Mucosa of descending colon (tissue), 3 donors: ENCODE measurements around the gene RAB1A. TPM values are rescaled to one million over a fixed set of nuclear protein-coding genes. Genes with fewer than 3 reads are reported as not detected.
A peak's percentile ranks its signal among the peaks of the same experiment; 100 is the strongest.
"Not testable (repeated sequence)": the region's sequence is repeated elsewhere in the genome, so short reads cannot be mapped to it uniquely, and the experiment has no call there.

Experiments used
- ATAC-seq: fragments of 200-7000 bp; cut with Tn5 transposase; one replicate; pipeline ENCODE4 v1.9.1; 2020; ENCODE audit warnings: mild to moderate bottlenecking, moderate library complexity
- DNase-seq, 3 donors: peaks; one replicate each; pipeline ENCODE4 v3.0.0-alpha.2; 2020
- H3K36me3 ChIP-seq: fragments of 200-600 bp; one replicate; pipeline ENCODE4 v1.8.0; 2021; ENCODE audit warnings: low read depth, mild to moderate bottlenecking
- H3K4me1 ChIP-seq: fragments of 200-600 bp; one replicate; pipeline ENCODE4 v1.8.0; 2021; ENCODE audit warnings: low read depth, mild to moderate bottlenecking
- H3K4me3 ChIP-seq: fragments of 200-600 bp; one replicate; pipeline ENCODE4 v1.8.0; 2021; ENCODE audit warnings: mild to moderate bottlenecking
- H3K9me3 ChIP-seq: fragments of 200-600 bp; one replicate; pipeline ENCODE4 v1.8.0; 2021; ENCODE audit warnings: mild to moderate bottlenecking
- intact Hi-C, 2 donors: fragments of 100-400 bp; cut with DNase I in 1 of 2; cut with micrococcal nuclease in 1 of 2; formaldehyde crosslinking; loops; one replicate each; pipeline versions ENCODE4 v1.11.0 to v1.11.1; 2022; cut with DNase I, micrococcal nuclease
- total RNA-seq, 3 donors: library from RNA; stranded (reverse); fragmentation: NEBNext Ultra II Directional in 2 of 3; extraction: Animal tissue kit (Norgen Biotek cat#: 25700) in 2 of 3; gene quantifications; one replicate each; pipeline versions ENCODE4 v1.2.1 to v1.2.4, GENCODE V29; 2021 to 2023
- TF ChIP-seq, protein P1 (sequence below): fragments of 200-600 bp; IDR thresholded peaks from one replicate; pipeline ENCODE4 v1.8.0; 2022; ENCODE audit warnings: antibody characterized with exemption, mild to moderate bottlenecking
- donor health status: DM: no; HTN: no; CAD: no; lungs with moderate emphysema.
- donor health status: DM: no; HTN: no; CAD: no.
- donor health status: DM: no; HTN: yes; CAD: no.

The RAB1A gene
- total RNA-seq, 3 donors from 2014 or later, result 144 to 165 (median 151) TPM

DNA sequence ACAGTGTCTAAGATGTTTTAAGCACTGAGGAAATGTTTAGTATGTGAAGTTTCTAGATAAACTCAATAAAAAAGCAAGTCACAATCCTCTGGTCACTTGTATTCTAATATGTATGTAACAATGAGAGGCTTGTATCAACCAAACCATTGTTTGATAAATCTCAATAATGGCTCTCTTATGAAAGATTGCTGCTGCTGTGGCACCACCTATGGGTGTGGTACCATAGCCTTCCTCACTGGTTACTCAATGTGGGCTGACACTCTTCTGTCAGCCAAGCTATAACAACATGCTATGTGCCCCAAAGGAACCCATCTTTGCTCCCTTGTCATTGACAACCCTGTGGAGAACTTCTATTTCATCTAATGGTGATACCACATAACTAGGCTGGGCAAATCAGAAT is 12.6 kb upstream of the RAB1A start:
- ATAC-seq, result peak; percentile 81

DNA sequence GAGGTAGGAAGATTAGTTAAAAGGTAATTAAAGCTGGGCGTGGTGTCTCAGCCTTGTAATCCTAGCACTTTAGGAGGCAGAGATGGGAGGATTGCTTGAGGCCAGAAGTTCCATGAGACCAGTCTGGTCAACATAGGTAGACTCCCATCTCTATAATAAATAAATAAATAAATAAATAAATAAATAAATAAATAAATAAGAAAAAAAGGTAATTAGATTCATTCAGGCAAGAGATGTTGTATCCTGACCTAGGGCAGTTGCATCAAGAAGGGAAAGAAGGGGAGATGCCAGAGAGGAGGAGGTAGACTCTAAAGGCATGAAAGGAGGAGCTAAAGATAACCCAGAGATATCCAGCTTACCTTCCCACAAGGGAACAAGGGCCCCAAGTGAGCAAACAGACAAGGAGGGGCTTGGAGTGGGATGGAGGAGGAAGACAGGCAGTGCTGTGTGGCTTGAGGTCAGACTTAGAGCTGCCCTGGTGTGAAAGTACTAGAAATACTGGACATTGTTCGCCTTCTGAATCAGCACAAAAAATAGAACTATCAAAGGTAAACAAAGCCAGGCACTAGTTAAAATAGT is 7.4 kb upstream of the RAB1A start:
- TF ChIP-seq, protein P1, sequence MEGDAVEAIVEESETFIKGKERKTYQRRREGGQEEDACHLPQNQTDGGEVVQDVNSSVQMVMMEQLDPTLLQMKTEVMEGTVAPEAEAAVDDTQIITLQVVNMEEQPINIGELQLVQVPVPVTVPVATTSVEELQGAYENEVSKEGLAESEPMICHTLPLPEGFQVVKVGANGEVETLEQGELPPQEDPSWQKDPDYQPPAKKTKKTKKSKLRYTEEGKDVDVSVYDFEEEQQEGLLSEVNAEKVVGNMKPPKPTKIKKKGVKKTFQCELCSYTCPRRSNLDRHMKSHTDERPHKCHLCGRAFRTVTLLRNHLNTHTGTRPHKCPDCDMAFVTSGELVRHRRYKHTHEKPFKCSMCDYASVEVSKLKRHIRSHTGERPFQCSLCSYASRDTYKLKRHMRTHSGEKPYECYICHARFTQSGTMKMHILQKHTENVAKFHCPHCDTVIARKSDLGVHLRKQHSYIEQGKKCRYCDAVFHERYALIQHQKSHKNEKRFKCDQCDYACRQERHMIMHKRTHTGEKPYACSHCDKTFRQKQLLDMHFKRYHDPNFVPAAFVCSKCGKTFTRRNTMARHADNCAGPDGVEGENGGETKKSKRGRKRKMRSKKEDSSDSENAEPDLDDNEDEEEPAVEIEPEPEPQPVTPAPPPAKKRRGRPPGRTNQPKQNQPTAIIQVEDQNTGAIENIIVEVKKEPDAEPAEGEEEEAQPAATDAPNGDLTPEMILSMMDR, result no peak
- H3K36me3 ChIP-seq, result no peaks in the 10 kb centered on the region
- H3K9me3 ChIP-seq, result no peaks in the 10 kb centered on the region
- intact Hi-C loops, result no loop called here
- H3K4me3 ChIP-seq, result no peak overlapping the region
- ATAC-seq, result no peak
- DNase-seq, result no peak
- H3K4me1 ChIP-seq, result peaks cover 5% of the 10 kb centered on the region

More for the DNA sequence above, 12.6 kb upstream of the RAB1A start:
- TF ChIP-seq, protein P1, result no peak
- H3K9me3 ChIP-seq, result no peaks in the 10 kb centered on the region
- H3K4me1 ChIP-seq, result peaks cover 5% of the 10 kb centered on the region
- peak in 1 of 3 donors; percentile 41 for DNase-seq
- H3K4me3 ChIP-seq, result no peak overlapping the region
- no peaks in the 10 kb centered on the region for H3K36me3 ChIP-seq
- intact Hi-C loops, result no loop called here

DNA sequence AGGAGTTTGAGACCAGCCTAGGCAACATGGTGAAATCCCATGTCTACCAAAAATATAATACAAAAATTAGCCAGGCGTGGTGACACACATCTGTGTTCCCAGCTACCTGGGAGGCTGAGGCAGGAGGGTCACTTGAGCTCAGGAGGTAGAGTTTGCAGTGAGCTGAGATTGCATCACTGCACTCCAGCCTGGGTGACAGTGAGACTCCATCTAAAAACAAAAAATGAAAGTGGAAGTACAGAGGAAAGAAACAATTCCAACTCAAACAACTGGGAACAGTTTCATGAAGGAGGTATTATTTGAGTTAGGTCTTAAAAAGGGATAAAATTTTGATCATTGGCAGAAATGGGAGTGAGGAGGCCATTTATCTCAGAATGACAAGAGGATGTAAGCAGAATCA is 6.3 kb upstream of the RAB1A start:
- TF ChIP-seq, protein P1, result no peak
- no peak for ATAC-seq
- intact Hi-C loops, result no loop called here

DNA sequence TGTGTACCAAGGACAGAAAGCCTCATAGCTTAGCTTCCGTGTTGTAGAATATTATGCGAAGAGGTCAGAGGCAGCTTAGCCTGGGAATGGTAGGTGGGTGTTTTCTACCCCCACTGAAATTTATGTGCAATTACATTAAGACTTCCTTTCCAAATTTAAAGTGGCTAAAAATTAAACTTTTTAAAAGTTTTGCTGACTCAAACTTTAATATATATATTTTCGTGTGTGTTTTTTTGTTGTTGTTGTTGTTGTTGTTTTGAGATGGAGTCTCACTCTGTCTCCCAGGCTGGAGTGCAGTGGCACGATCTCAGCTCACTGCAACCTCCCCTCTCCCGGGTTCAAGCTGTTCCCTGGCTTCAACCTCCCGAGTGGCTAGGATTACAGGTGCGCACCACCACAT is 4.3 kb upstream of the RAB1A start:
- intact Hi-C loops, result no loop called here
- peaks cover 2% of the 10 kb centered on the region for H3K4me1 ChIP-seq
- TF ChIP-seq, protein P1, result no peak

More for the DNA sequence above, 6.3 kb upstream of the RAB1A start:
- Histone ChIP-seq H3K4me3 (no peak overlapping the region), H3K4me1 (peaks cover under 1% of the 10 kb centered on the region), H3K9me3 (no peaks in the 10 kb centered on the region), H3K36me3 (no peaks in the 10 kb centered on the region)
- DNase-seq, result no peak

DNA sequence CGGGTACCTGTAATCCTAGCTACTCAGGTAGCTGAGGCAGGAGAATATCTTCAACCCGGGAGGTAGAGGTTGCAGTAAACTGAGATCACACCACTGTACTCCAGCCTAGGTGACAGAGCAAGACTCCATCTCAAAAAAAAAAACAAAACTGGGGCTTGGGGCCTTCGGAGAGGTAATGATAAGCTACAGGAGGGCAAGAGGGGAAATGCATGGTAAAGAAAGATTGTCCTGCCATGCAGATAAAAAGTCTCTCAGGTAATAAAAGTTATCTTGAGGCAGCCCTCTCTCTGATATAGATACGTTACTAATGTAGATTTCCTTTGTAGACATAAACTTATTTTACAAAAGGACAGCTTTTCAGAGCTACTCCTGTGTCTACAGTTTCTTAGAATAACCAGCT is 3.7 kb upstream of the RAB1A start:
- H3K4me1 ChIP-seq, result peaks cover 3% of the 10 kb centered on the region
- peaks cover 3% of the 10 kb centered on the region for H3K36me3 ChIP-seq
- intact Hi-C loops, result no loop called here
- TF ChIP-seq, protein P1, result no peak
- H3K9me3 ChIP-seq, result no peaks in the 10 kb centered on the region
- no peak for DNase-seq
- H3K4me3 ChIP-seq, result no peak overlapping the region
- no peak for ATAC-seq

More for the DNA sequence above, 4.3 kb upstream of the RAB1A start:
- Histone ChIP-seq H3K4me3 (no peak overlapping the region), H3K36me3 (peaks cover 3% of the 10 kb centered on the region), H3K9me3 (no peaks in the 10 kb centered on the region)
- ATAC-seq (no peak), DNase-seq (no peak)

DNA sequence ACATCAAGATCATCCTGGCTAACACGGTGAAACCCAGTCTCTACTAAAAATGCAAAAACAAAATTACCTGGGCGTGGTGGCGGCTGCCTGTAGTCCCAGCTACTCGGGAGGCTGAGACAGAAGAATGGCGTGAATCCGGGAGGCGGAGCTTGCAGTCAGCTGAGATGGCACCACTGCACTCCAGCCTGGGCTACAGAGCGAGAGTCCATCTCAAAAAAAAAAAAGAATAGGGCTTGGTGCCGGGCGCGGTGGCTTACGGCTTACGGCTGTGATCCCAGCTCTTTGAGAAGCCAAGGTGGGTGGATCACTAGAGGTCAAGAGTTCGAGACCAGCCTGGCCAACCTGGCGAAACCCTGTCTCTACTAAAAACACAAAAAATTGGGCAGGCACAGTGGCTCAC is 3.0 kb upstream of the RAB1A start:
- H3K4me3 ChIP-seq, DNase-seq, H3K9me3 ChIP-seq, ATAC-seq, H3K36me3 ChIP-seq, intact Hi-C loops: not testable (repeated sequence)
- peaks cover 10% of the 10 kb centered on the region for H3K4me1 ChIP-seq
